Mucosa of stomach (tissue), 1 donor: ENCODE measurements around the gene CREBBP.

Experiments
- H3K27me3 ChIP-seq: one replicate; pipeline ENCODE4 v1.7.0; 2013; ENCODE audit warnings: mild to moderate bottlenecking, low read length; ENCODE audit not compliant: control insufficient read depth, insufficient read depth
- H3K36me3 ChIP-seq: one replicate; pipeline ENCODE4 v1.7.0; 2013; ENCODE audit warnings: low read length; ENCODE audit not compliant: control insufficient read depth, insufficient read depth
- H3K4me1 ChIP-seq: one replicate; pipeline ENCODE4 v1.7.0; 2013; ENCODE audit warnings: mild to moderate bottlenecking, low read length; ENCODE audit not compliant: control insufficient read depth, insufficient read depth
- H3K4me3 ChIP-seq: one replicate; pipeline ENCODE4 v1.7.0; 2013; ENCODE audit warnings: low read length
- H3K9ac ChIP-seq: one replicate; pipeline ENCODE4 v1.7.0; 2013; ENCODE audit warnings: mild to moderate bottlenecking, low read length, moderate library complexity
- H3K9me3 ChIP-seq: one replicate; pipeline ENCODE4 v1.7.0; 2013; ENCODE audit warnings: mild to moderate bottlenecking, low read length, moderate library complexity; ENCODE audit not compliant: control insufficient read depth
- donor health status: Pancreatic carcinoma.

Gene CREBBP

DNA sequence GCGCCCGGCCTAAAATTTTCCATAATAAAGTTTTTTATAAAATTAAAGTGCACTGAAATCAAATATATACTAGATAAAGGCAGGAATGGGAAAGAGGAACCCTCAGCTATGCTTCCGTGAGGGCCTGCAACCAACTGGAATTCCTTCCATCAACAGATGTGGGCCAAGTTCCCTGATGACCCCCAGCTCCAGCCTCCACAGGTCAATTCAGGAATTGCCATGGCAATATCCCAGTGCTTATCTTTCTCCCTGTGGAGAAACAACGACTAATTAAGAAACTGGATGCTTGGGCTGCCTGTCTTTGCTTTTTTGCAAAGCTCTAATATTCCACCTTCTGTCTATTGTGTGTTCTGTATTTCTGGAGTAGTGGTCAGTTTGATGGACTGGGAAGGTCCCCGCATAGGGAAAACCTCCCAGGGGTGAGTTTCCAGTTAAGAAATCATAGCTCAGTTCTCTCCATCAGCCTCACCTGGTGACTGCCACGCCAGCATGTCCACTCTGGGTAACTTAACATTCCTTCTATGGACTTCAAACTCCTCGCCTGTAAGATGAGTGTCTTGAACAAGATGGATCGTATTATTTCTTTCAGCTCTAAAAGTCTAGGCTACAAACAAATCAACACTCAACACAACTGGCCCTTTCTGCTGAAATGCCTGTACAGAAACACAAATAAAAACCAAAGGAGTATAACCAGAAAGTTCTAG is 67.9 kb downstream of the CREBBP start:
- Histone ChIP-seq H3K9me3 (no peaks in the 10 kb centered on the region), H3K9ac (no peak overlapping the region), H3K4me1 (peaks cover 6% of the 10 kb centered on the region), H3K27me3 (no peaks in the 10 kb centered on the region), H3K36me3 (peaks cover 7% of the 10 kb centered on the region), H3K4me3 (no peak overlapping the region)

DNA sequence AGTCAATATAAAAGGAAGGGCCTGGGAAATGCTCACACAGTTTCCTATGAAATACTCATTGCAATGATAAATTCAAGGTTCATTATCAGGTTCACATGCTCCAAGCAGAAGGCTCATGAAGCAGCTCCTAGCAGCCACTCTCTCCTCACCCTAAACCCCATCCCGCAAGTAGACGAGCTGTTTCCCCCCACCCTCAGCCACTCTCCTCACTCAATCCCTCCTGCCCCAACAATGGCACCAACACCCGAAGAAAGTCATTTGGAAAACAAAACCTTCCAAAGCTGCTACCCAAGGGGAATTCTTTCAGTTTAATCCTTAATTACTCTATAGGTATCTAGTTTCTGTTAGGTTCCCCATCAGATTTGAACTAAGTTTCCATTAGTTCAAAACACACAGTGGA is 69.7 kb downstream of the CREBBP start:
- H3K9ac ChIP-seq: no peak overlapping the region
- H3K36me3 ChIP-seq: peaks cover 7% of the 10 kb centered on the region
- no peak overlapping the region for H3K4me3 ChIP-seq
- H3K27me3 ChIP-seq: no peaks in the 10 kb centered on the region
- H3K9me3 ChIP-seq: no peaks in the 10 kb centered on the region
- H3K4me1 ChIP-seq: peaks cover 6% of the 10 kb centered on the region

DNA sequence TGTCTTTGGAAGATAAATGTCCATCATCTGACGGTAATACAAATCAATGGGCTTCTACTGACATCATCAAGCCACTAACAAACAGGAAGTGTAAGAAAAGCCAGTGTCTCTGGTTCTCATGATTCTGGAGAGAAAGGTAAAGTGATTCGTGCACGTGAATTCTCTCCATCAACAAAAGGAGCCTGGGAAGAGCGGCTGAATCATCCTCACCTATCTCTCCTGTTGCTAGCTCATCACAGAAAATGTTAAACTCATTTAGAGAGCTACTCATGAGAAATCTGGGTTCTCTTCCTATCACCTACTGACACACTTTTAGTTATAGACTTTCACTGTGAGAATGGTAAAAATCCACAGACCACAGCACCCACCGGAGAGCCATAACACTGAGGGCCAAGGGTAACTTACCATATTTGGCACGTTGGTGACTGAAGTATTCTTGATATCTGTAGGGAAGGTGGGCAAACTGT is 70.3 kb downstream of the CREBBP start:
- peaks cover 6% of the 10 kb centered on the region for H3K4me1 ChIP-seq
- no peaks in the 10 kb centered on the region for H3K9me3 ChIP-seq
- H3K36me3 ChIP-seq: peaks cover 7% of the 10 kb centered on the region
- no peak overlapping the region for H3K9ac ChIP-seq
- no peak overlapping the region for H3K4me3 ChIP-seq
- H3K27me3 ChIP-seq: no peaks in the 10 kb centered on the region

DNA sequence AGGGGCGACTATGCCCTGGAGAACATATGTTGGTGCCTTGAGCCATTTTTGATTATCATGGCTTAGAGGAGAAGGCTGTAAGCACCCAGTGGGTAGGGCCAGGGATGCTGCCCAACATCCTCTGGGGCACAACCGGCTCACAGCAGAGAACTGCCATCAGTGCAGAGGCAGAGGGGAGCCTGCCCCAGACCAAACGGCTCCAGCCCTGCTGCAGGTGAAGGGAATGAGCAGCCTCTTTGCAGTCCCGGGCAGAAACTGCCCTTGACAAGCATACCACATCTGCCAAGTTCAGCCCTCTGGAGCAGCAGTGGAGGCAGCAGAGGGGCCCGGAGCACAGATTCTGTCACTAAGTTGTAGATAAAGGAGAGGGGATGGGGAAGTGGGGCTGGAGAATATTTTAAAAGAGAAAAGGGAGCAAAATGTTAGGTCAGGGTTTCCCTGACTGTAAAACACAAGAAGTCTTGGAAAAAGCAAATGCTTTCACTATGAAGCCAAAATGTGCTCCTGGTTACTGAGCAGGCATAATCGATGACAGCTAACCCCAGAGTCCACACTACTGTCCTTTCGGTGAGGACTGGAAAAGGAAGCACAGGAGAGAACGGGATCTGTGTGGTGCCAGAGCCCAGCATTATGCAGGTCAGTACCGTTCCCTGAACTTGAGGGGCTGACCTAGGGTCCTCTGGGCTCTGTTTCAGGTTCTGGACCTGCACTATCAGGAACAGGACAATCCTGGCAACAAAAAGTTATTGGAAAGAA is 72.0 kb downstream of the CREBBP start:
- H3K4me3 ChIP-seq: no peak overlapping the region
- H3K4me1 ChIP-seq: peaks cover 7% of the 10 kb centered on the region
- no peaks in the 10 kb centered on the region for H3K27me3 ChIP-seq
- peaks cover 7% of the 10 kb centered on the region for H3K36me3 ChIP-seq
- no peak overlapping the region for H3K9ac ChIP-seq
- H3K9me3 ChIP-seq: no peaks in the 10 kb centered on the region

DNA sequence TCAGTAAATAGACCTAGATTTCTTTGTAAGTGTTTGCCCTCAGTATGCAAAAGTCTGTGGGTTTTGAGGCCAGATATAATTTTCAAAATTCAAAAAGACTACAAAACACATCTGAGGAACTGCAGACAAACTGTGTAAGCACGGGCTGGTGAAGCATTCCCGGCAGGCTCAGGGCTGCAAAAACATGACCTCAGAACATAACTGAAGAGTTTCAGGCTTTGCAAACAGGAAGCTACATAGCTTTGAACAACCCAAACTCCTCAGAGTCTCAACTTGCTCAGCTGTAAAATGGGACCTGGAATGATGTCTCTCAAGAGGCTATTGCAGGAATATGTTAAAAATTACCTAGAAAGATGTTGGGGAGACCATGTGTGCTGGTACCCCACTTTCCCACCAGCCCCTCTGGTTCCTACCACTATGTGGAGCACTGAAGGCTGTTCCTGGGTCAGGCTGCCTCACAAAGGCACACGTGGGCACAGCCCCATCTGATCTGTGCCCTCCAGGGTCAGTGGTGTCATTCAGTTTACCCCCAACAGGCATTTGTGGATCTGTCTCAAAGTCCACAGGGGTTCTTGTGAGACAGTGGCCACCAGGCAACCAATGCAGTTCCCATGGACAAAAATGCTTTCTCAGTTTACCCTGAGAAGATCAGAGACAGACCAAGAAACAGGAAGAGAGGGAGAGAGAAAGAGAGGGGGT is 72.9 kb downstream of the CREBBP start:
- H3K27me3 ChIP-seq: no peaks in the 10 kb centered on the region
- no peak overlapping the region for H3K4me3 ChIP-seq
- H3K9me3 ChIP-seq: no peaks in the 10 kb centered on the region
- no peak overlapping the region for H3K9ac ChIP-seq
- H3K4me1 ChIP-seq: peaks cover 7% of the 10 kb centered on the region
- H3K36me3 ChIP-seq: peaks cover 7% of the 10 kb centered on the region

DNA sequence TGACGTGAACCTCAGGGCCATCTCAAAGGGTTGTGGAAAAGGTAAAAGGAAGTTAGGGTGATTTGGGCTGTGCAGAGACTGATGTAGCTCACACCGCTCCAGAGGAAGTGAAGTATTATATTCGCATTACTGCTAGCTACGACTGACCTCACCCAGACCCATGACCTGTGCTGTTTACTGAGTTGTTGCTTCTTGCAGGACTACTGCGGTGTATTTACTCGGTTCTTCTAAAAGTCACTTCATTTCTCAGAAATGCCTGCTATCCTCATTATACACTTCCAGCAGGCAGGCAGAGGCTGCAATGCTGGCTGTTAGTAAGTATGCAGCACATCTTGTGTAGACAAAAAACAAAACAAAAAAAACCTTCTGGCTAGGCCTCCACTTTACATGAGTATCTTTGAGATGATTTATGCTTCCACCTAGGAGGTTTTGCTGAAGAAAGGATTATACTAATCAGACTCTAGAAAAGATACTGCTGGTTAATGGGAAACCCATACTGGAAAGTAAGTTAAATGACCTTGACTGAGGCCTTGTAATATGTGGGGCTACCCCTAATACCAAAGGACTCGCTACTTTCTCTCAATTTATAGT is 76.0 kb downstream of the CREBBP start:
- no peak overlapping the region for H3K4me3 ChIP-seq
- peaks cover 7% of the 10 kb centered on the region for H3K36me3 ChIP-seq
- H3K9me3 ChIP-seq: no peaks in the 10 kb centered on the region
- H3K27me3 ChIP-seq: no peaks in the 10 kb centered on the region
- peaks cover 7% of the 10 kb centered on the region for H3K4me1 ChIP-seq
- no peak overlapping the region for H3K9ac ChIP-seq

DNA sequence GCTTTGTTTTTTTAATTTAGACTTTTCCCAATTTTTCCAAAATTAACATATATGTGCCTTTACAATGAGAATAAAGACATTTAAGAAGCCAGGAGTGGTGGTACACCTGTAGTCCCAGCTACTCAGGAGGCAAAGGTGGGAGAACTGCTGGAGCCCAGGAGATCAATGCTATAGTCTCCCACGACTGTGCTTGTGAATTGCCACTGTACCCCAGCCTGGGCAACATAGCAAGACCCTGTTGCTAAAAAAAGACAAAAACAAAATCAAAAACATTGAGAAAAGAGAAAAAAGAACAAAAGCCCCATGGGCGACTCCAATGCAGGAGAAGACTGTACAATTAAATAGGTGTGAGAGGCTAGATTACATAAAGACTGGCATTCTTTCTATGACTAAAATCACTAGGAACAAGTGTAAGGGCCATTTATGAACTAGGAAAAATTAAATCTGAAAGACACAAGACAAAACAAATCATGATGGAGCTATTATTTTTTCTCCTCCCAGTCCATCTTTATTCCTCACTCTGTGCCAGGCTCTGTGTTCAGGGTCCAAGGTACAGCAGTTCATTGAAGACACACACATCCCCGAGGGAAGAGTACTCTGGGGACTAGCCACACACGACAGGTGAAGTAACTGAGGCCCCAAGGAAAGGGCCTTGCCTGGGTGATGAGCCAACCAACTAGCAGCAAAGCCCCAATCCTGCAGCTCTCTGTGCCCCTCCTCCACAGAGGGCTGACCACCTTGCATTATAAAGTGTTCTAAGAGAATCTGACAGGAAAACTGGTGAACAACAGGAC is 79.8 kb downstream of the CREBBP start:
- H3K27me3 ChIP-seq: no peaks in the 10 kb centered on the region
- no peak overlapping the region for H3K9ac ChIP-seq
- H3K4me3 ChIP-seq: no peak overlapping the region
- H3K9me3 ChIP-seq: no peaks in the 10 kb centered on the region
- no peaks in the 10 kb centered on the region for H3K36me3 ChIP-seq
- H3K4me1 ChIP-seq: peaks cover 15% of the 10 kb centered on the region

DNA sequence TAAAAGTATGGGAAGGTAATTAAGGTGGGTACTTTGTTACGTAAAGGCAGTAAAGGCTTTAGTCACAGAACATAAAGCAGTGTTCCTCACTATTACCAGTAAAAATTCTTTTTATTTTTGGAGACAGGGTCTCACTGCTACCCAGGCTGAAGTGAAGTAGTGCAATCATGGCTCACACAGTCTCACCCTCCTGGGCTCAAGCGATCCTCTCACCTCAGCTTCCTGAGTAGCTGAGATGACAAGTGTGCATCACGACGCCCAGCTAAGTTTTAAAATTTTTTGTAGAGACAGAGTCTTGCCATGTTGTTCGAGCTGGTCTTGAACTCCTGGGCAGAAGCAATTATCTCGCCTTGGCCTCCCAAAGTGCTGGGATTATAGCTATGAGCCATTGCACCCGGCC is 80.5 kb downstream of the CREBBP start:
- Histone ChIP-seq H3K9me3 (no peaks in the 10 kb centered on the region), H3K4me3 (no peak overlapping the region), H3K27me3 (no peaks in the 10 kb centered on the region), H3K4me1 (peaks cover 15% of the 10 kb centered on the region), H3K9ac (no peak overlapping the region), H3K36me3 (no peaks in the 10 kb centered on the region)

DNA sequence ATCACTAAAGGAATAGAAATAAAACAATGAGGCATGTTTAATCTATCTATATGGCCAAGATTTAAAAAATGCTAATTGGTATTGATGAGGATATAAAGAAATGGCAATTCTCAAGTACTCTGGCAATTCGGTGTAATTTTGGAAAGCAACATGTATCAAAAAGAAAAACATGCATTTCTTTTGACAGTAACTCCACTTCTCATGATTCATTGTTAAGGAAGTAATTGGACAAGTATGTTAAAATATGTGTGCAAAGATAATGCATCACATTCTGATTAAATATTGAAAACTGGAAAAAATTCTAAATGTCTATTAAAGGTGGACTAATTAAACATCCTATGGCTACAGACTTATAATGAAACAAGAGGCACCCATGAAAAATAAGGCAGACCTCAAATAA is 81.2 kb downstream of the CREBBP start:
- Histone ChIP-seq H3K9ac (no peak overlapping the region), H3K27me3 (no peaks in the 10 kb centered on the region), H3K4me3 (no peak overlapping the region), H3K4me1 (peaks cover 10% of the 10 kb centered on the region), H3K9me3 (no peaks in the 10 kb centered on the region), H3K36me3 (no peaks in the 10 kb centered on the region)

DNA sequence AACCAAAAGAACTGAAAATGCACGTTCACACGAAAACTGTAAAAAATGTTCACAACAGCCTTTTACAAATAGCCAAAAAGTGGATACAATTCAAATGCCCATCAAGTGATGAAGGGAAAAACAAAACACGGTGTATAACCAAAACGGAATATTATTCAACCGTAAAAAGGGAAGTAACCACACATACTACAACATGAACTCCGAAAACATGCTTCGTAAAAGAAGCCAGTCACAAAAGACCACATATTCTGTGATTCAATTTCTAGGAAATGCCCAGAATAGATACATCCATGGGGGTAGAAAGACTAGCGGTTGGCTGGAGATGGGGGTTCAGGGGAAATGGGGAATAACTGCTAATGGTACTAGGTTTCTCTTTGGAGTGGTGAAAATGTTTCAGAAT is 81.7 kb downstream of the CREBBP start:
- H3K9ac ChIP-seq: no peak overlapping the region
- no peaks in the 10 kb centered on the region for H3K27me3 ChIP-seq
- no peak overlapping the region for H3K4me3 ChIP-seq
- H3K4me1 ChIP-seq: peaks cover 8% of the 10 kb centered on the region
- no peaks in the 10 kb centered on the region for H3K9me3 ChIP-seq
- no peaks in the 10 kb centered on the region for H3K36me3 ChIP-seq

DNA sequence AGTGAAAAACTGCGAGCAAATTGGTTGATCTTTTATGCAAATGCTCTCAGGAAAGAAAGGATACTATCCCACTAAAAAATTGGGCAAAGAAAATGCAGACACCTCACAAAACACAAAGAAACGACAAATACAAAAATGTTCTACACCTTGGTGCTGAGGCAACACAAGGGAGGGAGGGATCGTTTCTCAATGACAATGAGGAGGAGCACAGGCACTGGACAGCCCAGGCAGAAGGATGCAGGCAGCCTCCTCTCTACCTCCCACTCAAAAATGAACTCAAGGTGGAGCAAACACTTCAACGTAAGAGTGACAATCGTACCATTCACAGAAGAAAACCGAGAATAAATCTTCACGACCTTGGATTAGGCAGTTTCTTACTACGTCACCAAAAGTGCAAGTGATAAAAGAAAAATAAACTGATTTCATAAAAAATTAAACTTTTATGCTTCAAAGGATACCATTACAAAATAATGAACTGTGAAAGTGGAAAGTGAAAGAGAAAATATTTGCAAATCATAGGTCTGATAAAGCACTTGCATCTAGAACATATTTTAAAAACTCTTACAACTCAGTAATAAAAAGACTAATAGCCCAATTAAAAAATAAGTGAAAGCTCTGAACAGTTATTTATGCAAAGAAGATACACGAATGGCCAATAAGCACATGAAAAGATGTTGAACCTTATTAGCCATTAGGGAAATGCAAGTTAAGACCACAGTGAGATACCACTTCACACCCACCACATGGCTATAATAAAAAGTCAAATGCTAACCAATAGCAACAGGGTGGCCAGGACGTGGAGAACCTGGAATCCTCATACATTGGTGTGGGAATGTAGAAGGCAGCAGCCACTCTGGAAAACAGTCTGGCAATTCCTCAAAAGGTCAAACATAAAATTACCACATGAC is 82.4 kb downstream of the CREBBP start:
- peaks cover 8% of the 10 kb centered on the region for H3K4me1 ChIP-seq
- H3K4me3 ChIP-seq: no peak overlapping the region

More for the DNA sequence above, 82.4 kb downstream of the CREBBP start:
- H3K36me3 ChIP-seq: no peaks in the 10 kb centered on the region
- no peaks in the 10 kb centered on the region for H3K27me3 ChIP-seq
- no peaks in the 10 kb centered on the region for H3K9me3 ChIP-seq
- no peak overlapping the region for H3K9ac ChIP-seq
